Stimulated activated CD4-positive, alpha-beta T cell treated with anti-CD3 and anti-CD28 coated beads, TNF-alpha, amount 100 ng/mL, for 24 hours (primary cell): ENCODE measurements around the gene GRID1.
"Not testable (repeated sequence)": the region's sequence is repeated elsewhere in the genome, so short reads cannot be mapped to it uniquely, and the experiment has no call there.

Experiments
- DNase-seq, 3 experiments: peaks; one replicate each; pipeline ENCODE4 v3.0.0-alpha.2; 2020; ENCODE audit warnings: low read depth in 3 of 3

Gene GRID1

DNA sequence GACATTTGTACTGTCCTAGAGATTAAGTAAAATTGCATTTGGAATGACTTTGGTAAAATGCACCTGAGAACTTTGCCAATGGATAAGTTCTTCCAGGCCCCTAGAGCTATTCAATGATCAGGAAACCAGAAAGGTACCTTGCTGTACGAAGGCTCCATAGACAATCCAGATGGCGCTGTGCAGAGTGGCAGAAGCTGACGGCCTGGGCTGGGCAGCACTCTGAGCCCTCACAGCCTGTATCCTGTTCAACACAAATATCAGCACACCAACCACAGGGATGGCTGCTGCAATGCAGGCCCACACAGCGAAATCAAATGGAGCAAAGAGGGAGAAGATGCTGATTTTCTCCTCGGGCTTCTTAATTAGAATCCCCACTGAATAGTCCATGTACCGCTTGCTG is 642.4 kb downstream of the GRID1 start:
- no peak for DNase-seq

DNA sequence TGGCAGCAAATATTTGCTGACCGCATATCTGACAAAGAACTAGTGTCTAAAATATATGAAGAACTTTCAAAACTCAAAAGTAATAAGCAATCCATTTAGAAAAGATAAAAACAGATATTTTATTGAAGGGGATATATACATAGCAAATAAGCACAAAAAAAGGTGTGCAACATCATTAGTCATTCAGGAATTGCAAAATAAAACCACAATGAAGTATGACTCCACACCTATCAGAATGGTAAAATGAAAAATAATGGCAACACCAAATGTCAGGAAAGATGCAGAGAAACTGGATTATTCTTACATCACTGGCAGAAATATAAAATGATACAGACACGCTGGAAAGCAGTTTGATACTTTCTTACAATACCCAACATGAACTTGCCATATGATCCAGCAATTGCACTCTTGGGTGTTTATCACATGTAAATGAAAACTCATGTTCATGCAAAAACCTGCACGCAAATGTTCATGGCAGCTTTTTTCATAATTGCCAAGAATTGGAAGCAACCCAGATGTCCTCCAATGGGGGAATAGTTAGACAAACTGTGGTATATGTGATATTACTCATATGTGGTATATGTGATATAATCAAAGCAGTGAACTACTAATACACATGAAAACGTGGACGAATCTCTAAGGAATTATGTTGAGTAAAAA is 645.5 kb downstream of the GRID1 start:
- no peak for DNase-seq

GRCh38 chr10:85719408-85719807 is 647.2 kb downstream of the GRID1 start:
- DNase-seq: no peak

GRCh38 chr10:85713885-85714284 is 652.7 kb downstream of the GRID1 start:
- no peak for DNase-seq

- no peak for DNase-seq
Measured at GRCh38 chr10:85702768-85703167, 663.8 kb downstream of the GRID1 start.

DNA sequence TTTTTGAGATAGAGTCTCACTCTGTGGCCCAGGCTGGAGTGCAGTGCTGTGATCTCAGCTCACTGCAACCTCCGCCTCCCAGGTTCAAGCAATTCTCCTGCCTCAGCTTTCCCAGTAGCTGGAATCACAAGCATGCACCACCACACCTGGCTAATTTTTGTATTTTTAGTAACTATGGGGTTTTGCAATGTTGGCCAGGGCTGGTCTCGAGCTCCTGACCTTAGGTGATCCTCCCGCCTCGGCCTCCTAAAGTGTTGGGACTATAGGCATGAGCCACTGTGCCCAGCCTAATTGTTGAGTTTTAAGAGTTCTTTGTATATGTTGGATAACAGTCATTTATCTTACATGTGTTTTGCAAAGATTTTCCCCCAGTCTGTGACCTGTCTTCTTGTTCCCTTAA is 667.5 kb downstream of the GRID1 start:
- not testable (repeated sequence) for DNase-seq

- DNase-seq: no peak
Measured at GRCh38 chr10:85696893-85697292, 669.7 kb downstream of the GRID1 start.

DNA sequence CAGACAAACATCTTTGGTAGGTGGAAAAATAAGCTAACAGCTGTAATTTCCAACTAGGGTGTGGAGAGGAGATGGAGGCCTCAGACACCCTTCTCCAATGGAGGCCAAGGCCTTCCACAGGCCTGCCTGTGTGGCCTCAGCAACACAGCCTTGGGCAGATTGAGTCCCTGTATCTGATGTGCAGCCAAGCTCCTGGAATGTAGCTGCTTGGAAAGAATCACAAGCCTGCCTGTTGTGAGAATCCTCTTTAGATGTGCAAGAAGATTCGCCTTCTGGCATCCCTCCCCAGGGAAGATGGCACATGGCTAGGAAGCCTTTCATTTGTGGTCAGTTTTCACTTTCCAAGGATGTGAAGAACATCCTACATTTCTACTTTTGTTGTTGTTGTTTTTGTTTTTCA is 684.0 kb downstream of the GRID1 start:
- no peak for DNase-seq

GRCh38 chr10:85679710-85680109 is 686.9 kb downstream of the GRID1 start:
- DNase-seq: no peak

GRCh38 chr10:85679061-85679460 is 687.5 kb downstream of the GRID1 start:
- no peak for DNase-seq

GRCh38 chr10:85674851-85675250 is 691.7 kb downstream of the GRID1 start:
- DNase-seq: no peak

DNA sequence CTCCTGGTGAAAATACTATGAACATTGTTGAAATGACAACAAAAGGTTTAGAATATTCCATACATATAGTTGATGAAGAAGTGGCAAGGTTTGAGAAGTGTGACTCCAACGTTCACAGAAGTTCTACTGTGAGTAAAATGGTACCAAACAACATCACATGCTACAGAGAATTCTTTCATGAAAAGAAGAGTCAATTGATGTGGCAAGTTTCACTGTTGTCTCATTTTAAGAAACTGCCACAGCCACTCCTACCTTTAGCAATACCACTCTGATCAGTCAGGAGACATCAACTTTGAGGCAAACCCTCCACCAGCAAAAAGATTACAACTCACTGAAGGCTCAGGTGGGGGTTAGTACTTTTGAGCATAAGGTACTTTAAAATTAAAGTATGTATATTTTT is 693.3 kb downstream of the GRID1 start:
- DNase-seq: no peak

- no peak for DNase-seq
Measured at GRCh38 chr10:85671530-85671929, 695.1 kb downstream of the GRID1 start.

DNA sequence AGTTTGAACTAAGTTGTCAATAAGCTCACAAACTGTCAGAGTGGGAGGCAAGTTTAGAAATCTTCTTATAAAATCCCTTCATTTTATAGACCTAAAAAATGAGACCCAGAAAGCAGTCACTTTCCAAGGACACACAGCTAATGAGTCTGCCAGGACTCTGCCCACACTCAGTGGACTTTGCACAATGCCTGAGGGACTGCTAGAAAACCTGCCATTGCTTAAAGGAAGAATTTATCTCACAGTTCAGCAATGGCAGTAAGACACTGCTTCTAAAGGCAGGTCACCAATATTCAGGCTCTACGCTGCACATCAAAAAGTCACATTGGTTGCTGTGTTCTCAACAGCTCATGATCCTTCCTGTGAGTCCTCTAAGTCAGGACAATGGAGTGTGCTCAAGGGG is 698.1 kb downstream of the GRID1 start:
- no peak for DNase-seq

DNA sequence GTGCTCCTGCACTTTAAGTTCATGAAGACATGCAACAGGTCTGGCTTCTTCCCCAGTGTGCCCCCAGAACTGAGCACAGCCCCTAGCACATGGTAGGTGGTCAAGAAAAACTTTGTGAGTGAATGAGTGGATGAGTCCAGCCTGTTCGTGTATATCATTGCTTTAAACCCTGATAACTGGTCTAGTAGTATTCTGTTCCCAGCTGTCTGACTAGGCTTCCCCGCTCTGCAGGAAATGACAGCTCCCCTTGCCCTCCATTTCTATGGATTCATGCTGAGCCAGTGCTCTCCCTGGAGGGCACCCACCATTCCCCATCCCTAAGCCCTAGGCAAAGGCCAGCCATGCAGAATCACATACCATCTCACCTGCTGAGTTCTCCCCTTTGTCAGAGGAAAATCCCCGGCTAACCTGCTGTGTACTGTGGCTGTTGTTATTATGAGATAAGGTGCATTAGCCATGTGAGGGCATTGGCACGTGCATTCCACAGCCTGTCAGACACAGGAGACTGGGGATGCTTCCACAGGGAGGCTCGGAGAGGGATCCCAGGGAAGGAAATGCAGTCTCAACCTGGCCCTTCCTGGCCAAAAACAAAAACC is 698.9 kb downstream of the GRID1 start:
- no peak for DNase-seq

- DNase-seq: no peak
Measured at GRCh38 chr10:85666987-85667386, 699.6 kb downstream of the GRID1 start.

DNA sequence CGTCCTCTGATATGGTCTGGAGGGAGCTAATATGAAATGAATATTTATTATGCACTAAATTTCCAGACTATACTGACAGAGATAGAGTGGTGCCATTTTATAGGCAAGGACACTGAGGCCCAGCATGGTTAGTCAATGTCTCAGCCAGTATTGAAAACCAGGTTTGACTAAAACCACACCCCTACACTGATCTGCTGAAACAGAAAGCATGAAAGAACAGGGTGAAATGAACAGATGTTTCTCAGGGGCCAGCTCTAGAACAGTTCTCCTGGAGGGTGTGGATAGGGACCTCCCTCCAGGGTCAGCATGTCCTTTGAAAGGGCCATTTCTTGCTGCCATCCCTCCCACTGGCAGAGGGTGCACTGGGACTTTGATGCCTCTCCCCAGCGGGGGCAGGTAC is 700.5 kb downstream of the GRID1 start:
- no peak for DNase-seq

GRCh38 chr10:85665681-85666080 is 700.9 kb downstream of the GRID1 start:
- DNase-seq: no peak

GRCh38 chr10:85665078-85665477 is 701.5 kb downstream of the GRID1 start:
- no peak for DNase-seq

DNA sequence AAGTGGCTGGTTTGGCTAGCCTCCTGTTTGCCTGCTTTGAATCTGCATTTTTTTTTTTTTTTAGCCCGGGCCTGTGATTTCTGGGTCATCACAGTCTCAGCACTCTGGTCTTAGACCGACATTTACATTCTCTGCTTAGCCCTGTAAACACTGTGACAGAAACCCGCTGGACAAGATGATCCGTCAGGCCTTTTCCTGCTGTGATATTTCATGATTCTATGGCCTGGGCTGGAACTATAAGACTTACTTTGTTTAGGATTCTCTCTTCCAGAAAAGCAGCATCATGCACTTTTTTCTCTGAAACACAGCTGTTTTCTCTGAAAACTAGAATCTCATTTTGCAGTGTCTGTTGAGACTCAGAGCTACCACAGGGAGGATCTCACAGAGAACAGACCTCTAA is 705.5 kb downstream of the GRID1 start:
- no peak for DNase-seq

DNA sequence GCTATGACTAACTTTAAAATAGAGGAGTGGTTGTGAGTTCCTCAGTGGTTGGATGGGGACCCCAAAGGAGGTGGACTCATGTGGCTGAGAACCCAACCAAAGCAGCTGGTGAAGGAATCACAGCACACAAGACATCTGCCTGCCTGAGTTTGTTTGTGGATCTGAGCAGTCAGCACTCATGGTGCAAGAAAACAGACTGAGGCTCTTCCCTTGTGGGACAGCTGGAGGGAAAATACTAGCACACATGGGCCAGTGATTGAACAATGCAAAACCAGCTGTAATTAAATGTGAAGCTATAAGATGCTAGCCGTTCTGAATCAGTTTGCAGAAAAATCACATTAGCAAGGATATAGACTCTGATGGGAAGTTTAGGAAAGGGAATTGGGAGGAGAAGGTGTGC is 707.3 kb downstream of the GRID1 start:
- no peak for DNase-seq

DNA sequence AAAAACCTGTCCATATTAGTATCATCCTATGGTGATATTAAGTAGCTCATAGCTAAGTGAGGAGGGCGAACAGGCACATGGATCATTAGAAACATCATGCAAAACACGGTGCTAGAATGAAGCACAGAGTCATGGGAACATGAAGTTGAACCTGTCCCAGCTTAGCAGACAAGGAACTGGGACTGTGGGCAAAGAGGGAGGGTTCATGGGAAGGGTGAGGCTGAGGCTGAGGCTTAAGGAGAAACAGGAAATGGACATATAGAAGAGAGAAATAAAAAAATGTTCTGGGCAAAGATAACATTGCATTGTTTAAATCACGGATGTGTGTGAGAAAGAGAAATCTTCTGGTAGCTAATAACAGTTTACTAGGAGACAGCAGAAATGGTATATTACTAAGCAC is 708.1 kb downstream of the GRID1 start:
- no peak for DNase-seq

GRCh38 chr10:85657476-85658113 is 709.0 kb downstream of the GRID1 start:
- DNase-seq: no peak
